ENCODE measurements around the gene KLHDC8A.
A peak's percentile ranks its signal among the peaks of the same experiment; 100 is the strongest.

Gene KLHDC8A

GRCh38 chr1:205286335-205286950 is 70.3 kb downstream of the KLHDC8A start:
- Mint-ChIP-seq H3K27me3 (peaks cover 13% of the 10 kb centered on the region), H3K4me3 (peak overlapping the region; percentile 84 to 90), H3K4me1 (peaks cover 83% of the 10 kb centered on the region), H3K27ac (peak overlapping the region; percentile 37 to 94), H3K9me3 (no peaks in the 10 kb centered on the region)
- peak; percentile 88 to 89 for DNase-seq
- ATAC-seq, result peak; percentile 47
